H1 (cell line): ENCODE measurements around the gene RPS19. TPM values are rescaled to one million over a fixed set of nuclear protein-coding genes. Genes with fewer than 3 reads are reported as not detected.

ENCODE experiments used
- CTCF ChIA-PET: fragments of 300-600 bp; sonication (Branson Sonifier 250); formaldehyde crosslinking; loops from one replicate; lab custom pipeline; 2021; ENCODE audit not compliant: partially characterized antibody; lab: Charles Lee
- POLR2A ChIA-PET: fragments of 300-600 bp; sonication (Branson Sonifier 250); formaldehyde crosslinking; loops from one replicate; lab custom pipeline; 2021; ENCODE audit warnings: inconsistent platforms; ENCODE audit not compliant: partially characterized antibody; lab: Charles Lee
- DNase-seq, 2 experiments: peaks; one replicate each; pipeline versions ENCODE4 v3.0.0 to v3.0.0-alpha.2; 2010 to 2022; ENCODE audit warnings: low spot score in 2 of 2, low read depth in 1 of 2, mixed read lengths in 1 of 2
- FAIRE-seq: peaks from 2 replicates; lab custom pipeline; 2011; peaks lifted over from hg19 to GRCh38; lab: Jason Lieb, UNC
- H2AFZ ChIP-seq: 2 replicates; pipeline ENCODE4 v1.8.1; 2012; ENCODE audit warnings: low read length, inconsistent platforms
- H2AK5ac ChIP-seq: 2 replicates; pipeline ENCODE4 v1.6.1; 2013; ENCODE audit warnings: low read depth, low read length
- H2BK120ac ChIP-seq: replicated peaks from 2 replicates; pipeline ENCODE3; 2013; ENCODE audit warnings: low read depth, low read length, inconsistent platforms
- H2BK12ac ChIP-seq: 2 replicates; pipeline ENCODE4 v1.6.1; 2013; ENCODE audit warnings: low read depth, low read length
- H2BK15ac ChIP-seq: 2 replicates; pipeline ENCODE4 v1.6.1; 2013; ENCODE audit warnings: low read length
- H2BK20ac ChIP-seq: 2 replicates; pipeline ENCODE4 v1.6.1; 2013; ENCODE audit warnings: low read length
- H2BK5ac ChIP-seq: 2 replicates; pipeline ENCODE4 v1.6.1; 2013; ENCODE audit warnings: low read depth, low read length
- H3K14ac ChIP-seq: 2 replicates; pipeline ENCODE4 v1.6.1; 2013; ENCODE audit warnings: inconsistent platforms; ENCODE audit not compliant: insufficient read length
- H3K18ac ChIP-seq: 2 replicates; pipeline ENCODE4 v1.6.1; 2013; ENCODE audit warnings: low read length; ENCODE audit errors: extremely low read depth
- H3K23ac ChIP-seq: 2 replicates; pipeline ENCODE4 v1.6.1; 2013; ENCODE audit warnings: inconsistent platforms; ENCODE audit not compliant: insufficient read length
- H3K23me2 ChIP-seq: 2 replicates; pipeline ENCODE4 v1.6.1; 2013; ENCODE audit warnings: low read depth, low read length
- H3K27ac ChIP-seq: 2 replicates; pipeline ENCODE4 v1.6.1; 2011; ENCODE audit warnings: low read depth, low read length, inconsistent platforms
- H3K27me3 ChIP-seq, 4 experiments: replicated peaks in 1 of 4; 1 replicate in 1 of 4; 2 replicates in 3 of 4; pipeline versions ENCODE4 v1.6.1 to v1.8.1; 2011 to 2013; ENCODE audit warnings: low read length in 3 of 4, mild to moderate bottlenecking in 3 of 4, inconsistent platforms in 2 of 4, mixed read lengths in 2 of 4, moderate library complexity in 1 of 4; ENCODE audit not compliant: control insufficient read depth in 3 of 4, insufficient read depth in 3 of 4; ENCODE audit errors: extremely low read depth in 1 of 4
- H3K36me3 ChIP-seq, 4 experiments: 2 replicates each; pipeline versions ENCODE4 v1.6.1 to v1.8.1; 2011 to 2013; ENCODE audit warnings: mild to moderate bottlenecking in 4 of 4, low read length in 3 of 4, moderate library complexity in 2 of 4, control low read depth in 1 of 4, inconsistent platforms in 1 of 4; ENCODE audit not compliant: insufficient read depth in 4 of 4, control insufficient read depth in 2 of 4
- H3K4ac ChIP-seq: replicated peaks from 2 replicates; pipeline ENCODE3; 2013; ENCODE audit warnings: low read length, low read depth, mixed read lengths, inconsistent platforms; ENCODE audit not compliant: insufficient read length
- H3K4me1 ChIP-seq, 4 experiments: replicated peaks in 1 of 4; 1 replicate in 1 of 4; 2 replicates in 3 of 4; pipeline versions ENCODE4 v1.6.1 to v1.8.1; 2011 to 2013; ENCODE audit warnings: low read length in 3 of 4, inconsistent platforms in 2 of 4, mixed read lengths in 1 of 4; ENCODE audit not compliant: insufficient read depth in 4 of 4, control insufficient read depth in 3 of 4
- H3K4me2 ChIP-seq, 2 experiments: 2 replicates each; pipeline versions ENCODE4 v1.6.1 to v1.8.1; 2011 to 2013; ENCODE audit warnings: low read depth in 2 of 2, low read length in 2 of 2, control low read depth in 1 of 2, inconsistent platforms in 1 of 2, mild to moderate bottlenecking in 1 of 2; ENCODE audit not compliant: insufficient read depth in 1 of 2
- H3K4me3 ChIP-seq, 4 experiments: fragments of 200-600, 300-600 bp in 1 of 4; sonication (generic), shearing (Covaris generic), sonication (Bioruptor Twin) in 1 of 4; 2 replicates each; pipeline versions ENCODE4 v1.5.1 to v1.8.1; 2011 to 2016; ENCODE audit warnings: low read length in 4 of 4, low read depth in 3 of 4, control low read depth in 2 of 4, inconsistent platforms in 2 of 4, mild to moderate bottlenecking in 2 of 4, mixed read lengths in 1 of 4, moderate library complexity in 1 of 4; ENCODE audit not compliant: insufficient read depth in 2 of 4; ENCODE audit errors: extremely low read depth in 1 of 4
- H3K56ac ChIP-seq: replicated peaks from 2 replicates; pipeline ENCODE3; 2013; ENCODE audit warnings: low read depth, mild to moderate bottlenecking, mixed read lengths, low read length, inconsistent platforms; ENCODE audit not compliant: insufficient read length
- H3K79me1 ChIP-seq: 2 replicates; pipeline ENCODE4 v1.6.1; 2013; ENCODE audit warnings: low read depth, low read length, control low read depth
- H3K79me2 ChIP-seq, 2 experiments: 2 replicates each; pipeline versions ENCODE4 v1.6.1 to v1.8.1; 2012 to 2013; ENCODE audit warnings: low read length in 2 of 2, mild to moderate bottlenecking in 2 of 2, inconsistent platforms in 1 of 2; ENCODE audit not compliant: insufficient read depth in 2 of 2, control insufficient read depth in 1 of 2
- H3K9ac ChIP-seq, 4 experiments: replicated peaks in 1 of 4; 1 replicate in 1 of 4; 2 replicates in 3 of 4; pipeline versions ENCODE4 v1.6.1 to v1.8.1; 2011 to 2013; ENCODE audit warnings: low read depth in 3 of 4, low read length in 3 of 4, control low read depth in 2 of 4, mild to moderate bottlenecking in 2 of 4, moderate library complexity in 2 of 4, inconsistent platforms in 1 of 4; ENCODE audit errors: extremely low read depth in 1 of 4
- H3K9me3 ChIP-seq, 2 experiments: 2 replicates each; pipeline versions ENCODE4 v1.6.1 to v1.8.1; 2012 to 2013; ENCODE audit warnings: mild to moderate bottlenecking in 2 of 2, moderate library complexity in 2 of 2, control low read depth in 1 of 2, inconsistent platforms in 1 of 2, low read depth in 1 of 2, low read length in 1 of 2, mixed read lengths in 1 of 2; ENCODE audit not compliant: insufficient read depth in 2 of 2
- H4K20me1 ChIP-seq, 2 experiments: replicated peaks in 1 of 2; 2 replicates each; pipeline versions ENCODE3 to v1.8.1; 2011 to 2013; ENCODE audit warnings: inconsistent platforms in 2 of 2, low read length in 2 of 2, mild to moderate bottlenecking in 1 of 2; ENCODE audit not compliant: insufficient read depth in 2 of 2, control insufficient read depth in 1 of 2
- H4K5ac ChIP-seq: 2 replicates; pipeline ENCODE4 v1.6.1; 2013; ENCODE audit warnings: low read length, low read depth, mixed read lengths, inconsistent platforms; ENCODE audit not compliant: insufficient read length
- H4K8ac ChIP-seq: 2 replicates; pipeline ENCODE4 v1.8.0; 2013; ENCODE audit warnings: mild to moderate bottlenecking, moderate library complexity, low read length, inconsistent platforms; ENCODE audit not compliant: insufficient read depth; ENCODE audit errors: extremely low read depth
- H4K91ac ChIP-seq: replicated peaks from 2 replicates; pipeline ENCODE3; 2013; ENCODE audit warnings: low read length, mixed read lengths, inconsistent platforms; ENCODE audit not compliant: insufficient read length
- ASH2L ChIP-seq: fragments of 200-600, 300-600 bp; sonication (generic); IDR thresholded peaks from one replicate; pipeline ENCODE4 v1.7.1; 2017; ENCODE audit warnings: low read length
- EP300 ChIP-seq, 2 experiments: IDR thresholded peaks; 1 replicate in 1 of 2; 2 replicates in 1 of 2; pipeline ENCODE4 v1.6.1; 2011 to 2012; ENCODE audit warnings: low read depth in 2 of 2, low read length in 2 of 2, mild to moderate bottlenecking in 2 of 2, borderline replicate concordance in 1 of 2, inconsistent platforms in 1 of 2, moderate library complexity in 1 of 2
- HDAC2 ChIP-seq, 2 experiments: fragments of 300-600 bp in 1 of 2; sonication (generic) in 1 of 2; IDR thresholded peaks; 2 replicates each; pipeline ENCODE4 v1.6.1; 2011 to 2012; ENCODE audit warnings: low read depth in 2 of 2, low read length in 2 of 2, mild to moderate bottlenecking in 2 of 2, moderate library complexity in 2 of 2, borderline replicate concordance in 1 of 2, inconsistent platforms in 1 of 2
- KDM5A ChIP-seq: fragments of 200-600 bp; IDR thresholded peaks from 2 replicates; pipeline ENCODE4 v1.7.1; 2012; ENCODE audit warnings: mild to moderate bottlenecking, low read length, inconsistent platforms, mixed read lengths
- SIN3A ChIP-seq, 2 experiments: IDR thresholded peaks in 1 of 2; conservative IDR thresholded peaks in 1 of 2; 2 replicates each; pipeline ENCODE4 v1.6.1; 2011 to 2012; ENCODE audit warnings: low read length in 2 of 2, improper control_type of control experiment in 1 of 2, low read depth in 1 of 2, mild to moderate bottlenecking in 1 of 2
- TBP ChIP-seq: IDR thresholded peaks from 2 replicates; pipeline ENCODE4 v1.6.1; 2011; ENCODE audit warnings: low read depth, low read length, improper control_type of control experiment
- TCF12 ChIP-seq: IDR thresholded peaks from 2 replicates; pipeline ENCODE4 v1.6.1; 2011; ENCODE audit warnings: low read depth, mild to moderate bottlenecking, low read length
- YY1 ChIP-seq: IDR thresholded peaks from 2 replicates; pipeline ENCODE4 v1.6.1; 2011; ENCODE audit warnings: low read depth, mild to moderate bottlenecking, low read length
- WGBS, 2 experiments: shearing (Covaris generic) in 1 of 2; methylation state at CpG; one replicate each; pipeline versions ENCODE4 v1.1.6 to v1.1.7; 2013 to 2015; ENCODE audit warnings: low lambda C conversion rate in 2 of 2, mixed read lengths in 2 of 2, inconsistent platforms in 1 of 2, low coverage in 1 of 2, missing lambda C conversion rate in 1 of 2; ENCODE audit not compliant: insufficient replicate concordance in 2 of 2, insufficient coverage in 1 of 2, insufficient read length in 1 of 2; ENCODE audit errors: extremely low coverage in 1 of 2, missing lambda C conversion rate in 1 of 2; 5-methylcytosine and 5-hydroxymethylcytosine counted together
- polyA plus RNA-seq, 7 experiments: library from polyadenylated mRNA; depleted of rRNA in 3 of 7; stranded (reverse) in 5 of 7; unstranded in 2 of 7; fragments of >200 nt in 5 of 7; fragments of 200-250 nt in 2 of 7; gene quantifications; 1 replicate in 5 of 7; 2 replicates in 1 of 7; 4 replicates in 1 of 7; pipeline versions ENCODE4 v1.2.1 to v1.2.3, GENCODE V29; 2011 to 2013; ENCODE audit warnings: missing spikeins in 2 of 7, mixed read lengths in 2 of 7
- total RNA-seq: library from RNA; stranded (reverse); fragmentation: NEBNext Ultra II Directional; extraction: Animal tissue kit (Norgen Biotek cat#: 25700); gene quantifications from 2 replicates; pipeline ENCODE4 v1.2.1, GENCODE V29; 2021

Gene RPS19
- total and polyA plus RNA-seq, 2 of the 8 experiments (the other 6 are each of a cell fraction or from before 2014, with no cell fraction given): 2,817 to 5,751 TPM

GRCh38 chr19:41887711-41888382 is 27.8 kb downstream of the RPS19 start:
- POLR2A ChIA-PET: interaction anchor here (0.8 to 13.9 kb wide), 7 partner anchors 11 to 108 kb away, joined by 3 to 298 read pairs (median 3); partner anchors contain the start of genes CD79A and RPS19
- WGBS, 2 experiments: 48% methylated on average over 15 of the region's 17 CpGs; no CpG with 5 or more reads in 1 of the 2 experiments
- H2BK15ac ChIP-seq: no peak overlapping the region
- no peak overlapping the region for H2AFZ ChIP-seq
- peaks cover 0 to 2% (median 0%) of the 10 kb centered on the region in 4 experiments; a peak in 3 of 8 replicates for H3K36me3 ChIP-seq
- H2AK5ac ChIP-seq: peak overlapping the region; percentile 53; the same call in 1 of the 2 replicates
- no peak overlapping the region for H3K23ac ChIP-seq
- peaks cover 2% of the 10 kb centered on the region; the same call in 1 of the 2 replicates for H3K79me1 ChIP-seq
- H3K23me2 ChIP-seq: peaks cover 11% of the 10 kb centered on the region; the same call in 1 of the 2 replicates
- peak overlapping the region; percentile 37; the same call in 1 of the 2 replicates for H2BK20ac ChIP-seq
- H3K4me3 ChIP-seq: peak overlapping the region in 1 of 4 experiments; percentile 35; a peak in 1 of 8 replicates
- no peak overlapping the region for H4K8ac ChIP-seq
- peak; percentile 64 to 74 for DNase-seq
- peak overlapping the region in 1 of 4 experiments; percentile 19; a peak in 2 of 7 replicates for H3K9ac ChIP-seq
- peak overlapping the region; percentile 52 to 56 for H3K4me2 ChIP-seq
- H3K4ac ChIP-seq: no peak overlapping the region
- no peak overlapping the region for H3K27ac ChIP-seq
- peaks cover 3 to 6% of the 10 kb centered on the region in 2 experiments for H4K20me1 ChIP-seq
- CTCF ChIA-PET: interaction anchor here (0.7 to 4.3 kb wide), 16 partner anchors 8 to 112 kb away, joined by 3 to 26 read pairs (median 6); partner anchors contain the start of genes CD79A, ERFL and RABAC1
- no peak overlapping the region for H4K5ac ChIP-seq
- FAIRE-seq: no peak
- H3K9me3 ChIP-seq: no peaks in the 10 kb centered on the region
- no peak overlapping the region for H2BK120ac ChIP-seq
- 0 out of 2 replicates have a peak overlapping the region, but pooled peaks have one; percentile 53 for H3K18ac ChIP-seq
- H2BK5ac ChIP-seq: peak overlapping the region; percentile 88; the same call in 1 of the 2 replicates
- H3K56ac ChIP-seq: no peak overlapping the region
- H3K14ac ChIP-seq: no peak overlapping the region
- H2BK12ac ChIP-seq: 0 out of 2 replicates have a peak overlapping the region, but pooled peaks have one; percentile 45
- H3K79me2 ChIP-seq: peaks cover 0 to 3% of the 10 kb centered on the region in 2 experiments; a peak in 1 of 4 replicates
- H3K27me3 ChIP-seq: peaks cover 1 to 4% (median 4%) of the 10 kb centered on the region in 4 experiments; a peak in 5 of 7 replicates
- H3K4me1 ChIP-seq: peaks cover 3 to 16% (median 11%) of the 10 kb centered on the region in 4 experiments
- H4K91ac ChIP-seq: peak overlapping the region; percentile 14
- TF ChIP-seq EP300 (IDR thresholded peaks at IDR 0.05; ENCODE audit: borderline replicate concordance in 1 of 2, low read depth in 2 of 2, low read length in 2 of 2) (0 out of 3 replicates have a peak, but pooled peaks of 1 of the 2 experiments have one; percentile 38), KDM5A (no peak), TCF12 (peak; percentile 90; the same call in 1 of the 2 replicates), YY1 (no peak), ASH2L (peak; percentile 21), TBP (0 out of 2 replicates have a peak, but pooled peaks have one; percentile 17), SIN3A (conservative IDR thresholded peaks at IDR 0.05 in 1 of 2, IDR thresholded peaks at IDR 0.05 in 1 of 2; ENCODE audit: low read depth in 1 of 2, low read length in 2 of 2) (peak in 1 of 2 experiments; percentile 73; a peak in 1 of 4 replicates), HDAC2 (IDR thresholded peaks at IDR 0.05; ENCODE audit: borderline replicate concordance in 1 of 2, low read depth in 2 of 2, low read length in 2 of 2) (0 out of 4 replicates have a peak, but pooled peaks of 1 of the 2 experiments have one; percentile 42)
